ENCODE measurements around the gene WIPF3. TPM values are rescaled to one million over a fixed set of nuclear protein-coding genes. Genes with fewer than 3 reads are reported as not detected.

Gene WIPF3
- total RNA-seq, 1 experiment from 2014 or later = 0.26 TPM

DNA sequence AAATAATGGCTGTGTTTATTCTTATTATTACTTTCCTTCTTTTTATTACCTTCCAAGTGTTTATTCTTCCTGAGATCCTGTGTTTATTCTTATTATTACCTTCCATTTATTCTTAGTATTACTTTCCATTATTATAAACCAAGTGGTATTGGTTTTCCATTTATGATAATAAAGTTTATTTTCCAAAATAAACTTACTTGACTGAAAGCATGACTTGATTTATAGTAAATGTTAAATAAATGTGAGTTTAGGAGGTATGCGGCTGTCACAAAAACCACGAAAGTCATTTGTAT is 20.2 kb downstream of the WIPF3 start:
- POLR2A ChIA-PET (ENCODE audit: unreplicated experiment) = no interaction called here
- H3K36me3 ChIP-seq (ENCODE audit: low read depth) = no peaks in the 10 kb centered on the region
- TF ChIP-seq EZH2 (IDR thresholded peaks at IDR 0.05; ENCODE audit: low read depth) = no peak
- TF ChIP-seq, protein P1, sequence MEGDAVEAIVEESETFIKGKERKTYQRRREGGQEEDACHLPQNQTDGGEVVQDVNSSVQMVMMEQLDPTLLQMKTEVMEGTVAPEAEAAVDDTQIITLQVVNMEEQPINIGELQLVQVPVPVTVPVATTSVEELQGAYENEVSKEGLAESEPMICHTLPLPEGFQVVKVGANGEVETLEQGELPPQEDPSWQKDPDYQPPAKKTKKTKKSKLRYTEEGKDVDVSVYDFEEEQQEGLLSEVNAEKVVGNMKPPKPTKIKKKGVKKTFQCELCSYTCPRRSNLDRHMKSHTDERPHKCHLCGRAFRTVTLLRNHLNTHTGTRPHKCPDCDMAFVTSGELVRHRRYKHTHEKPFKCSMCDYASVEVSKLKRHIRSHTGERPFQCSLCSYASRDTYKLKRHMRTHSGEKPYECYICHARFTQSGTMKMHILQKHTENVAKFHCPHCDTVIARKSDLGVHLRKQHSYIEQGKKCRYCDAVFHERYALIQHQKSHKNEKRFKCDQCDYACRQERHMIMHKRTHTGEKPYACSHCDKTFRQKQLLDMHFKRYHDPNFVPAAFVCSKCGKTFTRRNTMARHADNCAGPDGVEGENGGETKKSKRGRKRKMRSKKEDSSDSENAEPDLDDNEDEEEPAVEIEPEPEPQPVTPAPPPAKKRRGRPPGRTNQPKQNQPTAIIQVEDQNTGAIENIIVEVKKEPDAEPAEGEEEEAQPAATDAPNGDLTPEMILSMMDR (conservative IDR thresholded peaks at IDR 0.05) = no peak

DNA sequence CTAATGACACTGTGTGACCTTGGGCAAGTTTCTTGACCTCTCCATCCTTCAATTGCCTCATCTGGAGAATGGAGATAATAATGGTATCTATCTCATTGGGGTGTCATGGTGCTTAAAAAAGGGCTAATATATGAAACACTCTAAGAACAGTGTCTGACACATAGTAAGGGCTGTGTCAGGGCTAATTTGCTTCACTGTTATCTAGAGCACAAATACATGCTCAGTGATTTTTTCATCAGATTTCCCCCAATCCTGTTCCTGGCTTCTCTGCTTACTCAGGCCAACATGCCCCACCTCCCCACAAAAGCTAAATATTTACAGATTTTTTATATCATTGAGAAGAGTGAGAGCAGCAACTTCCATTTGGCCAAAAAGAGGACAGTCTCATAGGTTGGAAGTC is 20.6 kb downstream of the WIPF3 start:
- no TSS peak for BruUV-seq (replicated peaks)
- intact Hi-C loops (cut with micrococcal nuclease; ENCODE audit: unreplicated experiment) = no loop called here
- CTCF ChIA-PET = no interaction called here
- no peaks in the 10 kb centered on the region for H3F3A ChIP-seq (ENCODE audit: insufficient read depth, low read depth)
- 0 out of 2 replicates have a peak, but pooled peaks cover 5% of the 10 kb centered on the region for H3K27me3 ChIP-seq (ENCODE audit: insufficient read depth, low read depth)
- H3K79me2 ChIP-seq (ENCODE audit: low read depth) = no peaks in the 10 kb centered on the region
- no peak overlapping the region for H2AFZ ChIP-seq
- no peaks in the 10 kb centered on the region for H3K9me2 ChIP-seq (ENCODE audit: insufficient read depth)
- no peaks in the 10 kb centered on the region for H3K4me1 ChIP-seq (replicated peaks; ENCODE audit: insufficient read depth)
- no peak for TF ChIP-seq EZH2 (IDR thresholded peaks at IDR 0.05; ENCODE audit: low read depth)
- TF ChIP-seq, protein P1 (conservative IDR thresholded peaks at IDR 0.05) = no peak
- no peaks in the 10 kb centered on the region for H3K36me3 ChIP-seq (ENCODE audit: low read depth)
- no peaks in the 10 kb centered on the region for H4K20me1 ChIP-seq (ENCODE audit: insufficient read depth)
- H3K9me3 ChIP-seq (ENCODE audit: insufficient read depth, low read depth) = peaks cover 7% of the 10 kb centered on the region; the same call in 1 of the 2 replicates
- POLR2A ChIA-PET (ENCODE audit: unreplicated experiment) = no interaction called here
- H3K27ac ChIP-seq = no peak overlapping the region
- no peak for DNase-seq
- no peak overlapping the region for H3K4me2 ChIP-seq
- no peak overlapping the region for H3K4me3 ChIP-seq

More for the DNA sequence above, 20.2 kb downstream of the WIPF3 start:
- no peaks in the 10 kb centered on the region for H3K4me1 ChIP-seq (replicated peaks; ENCODE audit: insufficient read depth)
- no peaks in the 10 kb centered on the region for H4K20me1 ChIP-seq (ENCODE audit: insufficient read depth)
- peaks cover 4% of the 10 kb centered on the region; the same call in 1 of the 2 replicates for H3K9me3 ChIP-seq (ENCODE audit: insufficient read depth, low read depth)
- CTCF ChIA-PET = no interaction called here
- DNase-seq = no peak
- H3K4me2 ChIP-seq = no peak overlapping the region
- H3F3A ChIP-seq (ENCODE audit: insufficient read depth, low read depth) = no peaks in the 10 kb centered on the region
- no peaks in the 10 kb centered on the region for H3K9me2 ChIP-seq (ENCODE audit: insufficient read depth)
- no peak overlapping the region for H3K4me3 ChIP-seq
- H3K27ac ChIP-seq = no peak overlapping the region
- H2AFZ ChIP-seq = no peak overlapping the region
- H3K27me3 ChIP-seq (ENCODE audit: insufficient read depth, low read depth) = 0 out of 2 replicates have a peak, but pooled peaks cover 5% of the 10 kb centered on the region
- intact Hi-C loops (cut with micrococcal nuclease; ENCODE audit: unreplicated experiment) = no loop called here
- H3K79me2 ChIP-seq (ENCODE audit: low read depth) = no peaks in the 10 kb centered on the region
- BruUV-seq (replicated peaks) = no TSS peak

DNA sequence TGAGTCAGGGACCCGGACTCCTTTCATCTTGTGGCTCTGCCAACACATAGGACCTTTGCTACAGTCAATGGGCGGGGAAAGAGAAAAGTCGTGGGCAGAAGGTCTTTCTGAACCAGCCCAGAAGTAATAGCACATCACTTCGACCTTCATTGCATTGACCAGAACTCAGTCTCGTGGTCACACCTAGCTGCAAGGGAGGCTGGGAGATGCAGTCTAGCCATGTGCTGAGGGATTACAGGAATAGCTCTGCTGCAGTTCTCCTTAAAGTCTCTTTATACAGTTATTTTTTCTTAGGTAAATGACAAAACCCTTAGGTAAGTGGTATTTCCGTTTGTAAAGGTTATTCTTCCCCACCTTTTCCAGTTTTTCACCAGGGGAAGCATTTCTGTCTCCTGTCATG is 25.4 kb downstream of the WIPF3 start:
- H3K36me3 ChIP-seq (ENCODE audit: low read depth) = no peaks in the 10 kb centered on the region
- POLR2A ChIA-PET (ENCODE audit: unreplicated experiment) = no interaction called here

More for the DNA sequence above, 25.4 kb downstream of the WIPF3 start:
- H4K20me1 ChIP-seq (ENCODE audit: insufficient read depth) = no peaks in the 10 kb centered on the region
- CTCF ChIA-PET = no interaction called here
- BruUV-seq (replicated peaks) = no TSS peak
- DNase-seq = no peak
- intact Hi-C loops (cut with micrococcal nuclease; ENCODE audit: unreplicated experiment) = no loop called here
- H3K4me3 ChIP-seq = no peak overlapping the region
- no peak overlapping the region for H3K4me2 ChIP-seq
- no peaks in the 10 kb centered on the region for H3K4me1 ChIP-seq (replicated peaks; ENCODE audit: insufficient read depth)
- no peaks in the 10 kb centered on the region for H3K9me2 ChIP-seq (ENCODE audit: insufficient read depth)
- no peak overlapping the region for H3K27ac ChIP-seq
- H3K79me2 ChIP-seq (ENCODE audit: low read depth) = no peaks in the 10 kb centered on the region
- H3K27me3 ChIP-seq (ENCODE audit: insufficient read depth, low read depth) = 0 out of 2 replicates have a peak, but pooled peaks cover 5% of the 10 kb centered on the region
- peaks cover 7% of the 10 kb centered on the region; the same call in 1 of the 2 replicates for H3K9me3 ChIP-seq (ENCODE audit: insufficient read depth, low read depth)
- no peaks in the 10 kb centered on the region for H3F3A ChIP-seq (ENCODE audit: insufficient read depth, low read depth)
- TF ChIP-seq, protein P1 (conservative IDR thresholded peaks at IDR 0.05) = no peak
- no peak for TF ChIP-seq EZH2 (IDR thresholded peaks at IDR 0.05; ENCODE audit: low read depth)
- H2AFZ ChIP-seq = no peak overlapping the region
